ENCODE data around the gene KLRG1.

The KLRG1 gene

DNA sequence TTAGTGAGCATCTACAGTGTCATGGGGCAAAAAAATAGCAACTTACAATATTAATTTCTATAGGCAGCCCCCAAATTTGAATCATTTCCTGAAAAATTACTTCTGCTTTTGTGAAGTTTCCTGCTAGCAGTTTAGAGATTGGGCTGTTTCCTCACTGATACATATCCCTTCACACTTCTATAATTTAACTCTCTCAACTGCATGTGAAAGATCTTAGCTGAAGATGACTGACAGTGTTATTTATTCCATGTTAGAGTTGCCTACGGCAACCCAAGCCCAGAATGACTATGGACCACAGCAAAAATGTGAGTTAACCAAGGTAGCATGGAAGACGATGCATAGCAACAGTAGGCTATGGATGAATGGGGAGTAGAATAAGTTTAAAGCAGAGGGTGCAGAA, at the start of gene KLRG1:
Gene KLRG1 (plus strand): TSS at position 134 of the 400 bp plus-strand sequence. CDS start 90 bp downstream, at position 224.
- H3K4me1 ChIP-seq (ENCODE audit: control insufficient read depth in 2 of 2, insufficient read depth in 2 of 2, low read length in 2 of 2), result no peaks in the 10 kb centered on the region
- H3K9me3 ChIP-seq (ENCODE audit: control insufficient read depth in 2 of 2, low read length in 2 of 2), result no peaks in the 10 kb centered on the region
- H3K27ac ChIP-seq (ENCODE audit: low read depth in 2 of 2, low read length in 2 of 2), result no peak within 1 kb of the TSS
- no peak within 1 kb of the TSS for H3K4me3 ChIP-seq (ENCODE audit: low read length in 2 of 2)
- H3K27me3 ChIP-seq (ENCODE audit: control insufficient read depth in 2 of 2, insufficient read depth in 2 of 2, low read length in 2 of 2), result no peaks in the 10 kb centered on the region
- no peak within 1 kb of the TSS for H3K9ac ChIP-seq (ENCODE audit: low read depth in 1 of 2, low read length in 2 of 2)
- no peaks in the 10 kb centered on the region for H3K36me3 ChIP-seq (ENCODE audit: control insufficient read depth in 2 of 2, insufficient read depth in 2 of 2, low read length in 2 of 2)

DNA sequence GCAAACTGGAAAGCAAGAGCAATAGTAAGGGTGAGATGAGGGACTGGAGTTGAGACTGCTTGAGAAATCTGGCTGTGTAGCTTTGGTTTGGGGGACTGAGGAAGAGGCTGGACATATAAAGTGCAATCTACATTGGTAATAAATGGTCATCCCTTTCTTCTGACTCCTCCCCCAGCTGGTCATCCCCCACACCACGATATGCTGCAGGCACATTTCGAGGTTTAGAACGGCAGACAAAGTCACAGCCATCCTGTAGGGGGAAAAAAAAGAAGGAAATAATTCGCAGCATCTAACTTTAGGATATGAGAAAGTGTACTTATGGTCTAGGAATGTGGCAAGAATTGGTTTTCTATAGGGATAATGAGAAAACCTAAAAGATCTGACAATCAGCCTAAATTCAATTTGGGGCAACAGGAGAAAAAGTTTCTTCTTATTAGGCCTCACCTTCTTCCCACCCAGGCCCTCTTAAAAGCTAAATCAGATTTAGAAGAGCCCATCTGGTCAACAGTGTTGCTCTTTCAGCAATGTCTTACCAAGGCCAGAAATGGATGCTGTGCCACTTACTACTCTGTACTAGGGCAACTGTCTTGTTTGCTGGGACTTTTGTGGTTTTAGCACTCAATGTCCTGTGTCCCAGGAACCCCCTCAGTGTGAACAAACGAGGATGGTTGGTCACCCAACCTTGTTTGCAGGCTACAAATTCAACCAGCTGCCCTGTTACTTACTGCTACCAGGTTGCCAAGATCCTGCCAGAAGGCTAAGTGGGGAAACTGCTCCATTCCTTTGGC, 47.5 kb upstream of the KLRG1 start:
- H3K4me1 ChIP-seq (ENCODE audit: control insufficient read depth in 2 of 2, insufficient read depth in 2 of 2, low read length in 2 of 2), result no peaks in the 10 kb centered on the region
- no peaks in the 10 kb centered on the region for H3K27me3 ChIP-seq (ENCODE audit: control insufficient read depth in 2 of 2, insufficient read depth in 2 of 2, low read length in 2 of 2)
- no peaks in the 10 kb centered on the region for H3K9me3 ChIP-seq (ENCODE audit: control insufficient read depth in 2 of 2, low read length in 2 of 2)
- H3K36me3 ChIP-seq (ENCODE audit: control insufficient read depth in 2 of 2, insufficient read depth in 2 of 2, low read length in 2 of 2), result peaks cover 42 to 43% of the 10 kb centered on the region in 2 donors
- H3K4me3 ChIP-seq (ENCODE audit: low read length in 2 of 2), result no peak overlapping the region
- H3K27ac ChIP-seq (ENCODE audit: low read depth in 2 of 2, low read length in 2 of 2), result no peak overlapping the region
- no peak overlapping the region for H3K9ac ChIP-seq (ENCODE audit: low read depth in 1 of 2, low read length in 2 of 2)

DNA sequence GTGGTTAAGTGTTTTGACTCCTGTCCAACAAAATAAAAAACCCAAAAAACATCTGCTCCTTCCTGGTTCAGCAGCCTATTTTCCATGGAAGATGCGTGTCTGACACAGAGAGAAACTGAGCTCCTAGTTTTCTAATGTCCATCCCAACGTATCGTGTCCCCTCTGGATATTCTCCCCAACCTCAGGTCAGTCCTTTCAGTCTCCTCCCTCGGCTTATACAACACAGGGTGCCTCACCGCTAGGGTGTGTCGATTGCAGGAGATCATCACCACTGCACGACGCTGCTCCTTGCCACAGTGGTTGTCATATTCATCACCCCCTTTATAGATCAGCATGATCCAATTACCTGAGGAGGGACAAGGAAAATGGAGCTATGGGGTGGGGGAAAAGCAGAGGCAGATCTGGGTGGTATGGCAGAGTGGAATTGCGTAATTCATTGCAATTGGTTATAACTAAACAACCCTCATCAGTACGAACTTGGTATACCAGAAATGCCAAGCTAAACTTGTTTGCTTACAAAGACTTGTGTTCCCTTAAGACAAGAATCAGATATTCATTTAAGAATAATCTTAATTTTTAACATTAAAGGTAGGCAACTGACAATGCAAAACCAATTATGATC, 45.7 kb upstream of the KLRG1 start:
- no peaks in the 10 kb centered on the region for H3K27me3 ChIP-seq (ENCODE audit: control insufficient read depth in 2 of 2, insufficient read depth in 2 of 2, low read length in 2 of 2)
- peaks cover 2 to 5% of the 10 kb centered on the region in 2 donors for H3K4me1 ChIP-seq (ENCODE audit: control insufficient read depth in 2 of 2, insufficient read depth in 2 of 2, low read length in 2 of 2)
- no peak overlapping the region for H3K27ac ChIP-seq (ENCODE audit: low read depth in 2 of 2, low read length in 2 of 2)
- no peak overlapping the region for H3K9ac ChIP-seq (ENCODE audit: low read depth in 1 of 2, low read length in 2 of 2)
- H3K9me3 ChIP-seq (ENCODE audit: control insufficient read depth in 2 of 2, low read length in 2 of 2), result no peaks in the 10 kb centered on the region
- H3K4me3 ChIP-seq (ENCODE audit: low read length in 2 of 2), result no peak overlapping the region
- peaks cover 38 to 40% of the 10 kb centered on the region in 2 donors for H3K36me3 ChIP-seq (ENCODE audit: control insufficient read depth in 2 of 2, insufficient read depth in 2 of 2, low read length in 2 of 2)

DNA sequence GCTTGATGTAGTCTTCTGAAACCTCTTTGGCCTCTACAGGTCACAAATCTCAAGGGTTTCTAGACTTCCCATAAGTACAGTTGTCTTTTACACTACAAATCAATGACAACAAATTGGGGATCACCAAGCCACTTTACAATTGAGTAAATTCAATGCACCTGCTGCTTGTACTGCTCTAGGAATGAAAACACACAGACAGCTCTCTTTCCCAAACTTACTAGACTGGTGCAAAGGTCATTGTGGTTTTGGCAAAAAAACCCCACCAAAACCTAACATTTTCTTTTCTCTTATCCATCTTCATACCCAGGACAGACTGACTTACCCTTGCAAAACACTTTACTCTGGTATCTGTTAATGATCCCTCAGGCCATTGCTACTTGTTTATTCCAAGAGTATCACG, 42.6 kb upstream of the KLRG1 start:
- Histone ChIP-seq H3K36me3 (ENCODE audit: control insufficient read depth in 2 of 2, insufficient read depth in 2 of 2, low read length in 2 of 2) (peaks cover 34 to 35% of the 10 kb centered on the region in 2 donors), H3K27me3 (ENCODE audit: control insufficient read depth in 2 of 2, insufficient read depth in 2 of 2, low read length in 2 of 2) (no peaks in the 10 kb centered on the region), H3K27ac (ENCODE audit: low read depth in 2 of 2, low read length in 2 of 2) (no peak overlapping the region), H3K9ac (ENCODE audit: low read depth in 1 of 2, low read length in 2 of 2) (no peak overlapping the region), H3K9me3 (ENCODE audit: control insufficient read depth in 2 of 2, low read length in 2 of 2) (no peaks in the 10 kb centered on the region), H3K4me3 (ENCODE audit: low read length in 2 of 2) (no peak overlapping the region), H3K4me1 (ENCODE audit: control insufficient read depth in 2 of 2, insufficient read depth in 2 of 2, low read length in 2 of 2) (peaks cover 10 to 11% of the 10 kb centered on the region in 2 donors)

DNA sequence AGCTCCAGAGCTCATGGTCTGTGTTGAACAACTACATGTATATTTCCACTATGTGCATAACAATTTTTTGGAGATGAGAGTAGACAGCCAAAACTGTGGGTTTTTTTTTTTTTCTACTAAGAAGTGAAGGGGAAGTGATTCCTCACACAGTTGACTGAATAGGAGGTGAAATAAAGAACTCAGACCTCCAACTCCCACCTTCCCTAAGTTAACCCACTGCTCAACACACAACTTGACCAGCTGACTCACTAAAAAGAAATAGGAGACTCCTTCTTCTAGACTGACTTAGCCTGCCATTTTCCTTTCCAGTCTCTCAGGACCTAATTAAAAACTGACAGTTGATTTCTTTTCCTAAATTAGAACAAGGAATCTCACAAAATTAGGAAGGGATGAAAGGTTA, 41.6 kb upstream of the KLRG1 start:
- Histone ChIP-seq H3K4me1 (ENCODE audit: control insufficient read depth in 2 of 2, insufficient read depth in 2 of 2, low read length in 2 of 2) (peaks cover 10 to 11% of the 10 kb centered on the region in 2 donors), H3K9me3 (ENCODE audit: control insufficient read depth in 2 of 2, low read length in 2 of 2) (no peaks in the 10 kb centered on the region), H3K27ac (ENCODE audit: low read depth in 2 of 2, low read length in 2 of 2) (no peak overlapping the region), H3K4me3 (ENCODE audit: low read length in 2 of 2) (peak overlapping the region in 1 of 2 donors; percentile 38), H3K27me3 (ENCODE audit: control insufficient read depth in 2 of 2, insufficient read depth in 2 of 2, low read length in 2 of 2) (no peaks in the 10 kb centered on the region), H3K36me3 (ENCODE audit: control insufficient read depth in 2 of 2, insufficient read depth in 2 of 2, low read length in 2 of 2) (peaks cover 25 to 26% of the 10 kb centered on the region in 2 donors), H3K9ac (ENCODE audit: low read depth in 1 of 2, low read length in 2 of 2) (no peak overlapping the region)

DNA sequence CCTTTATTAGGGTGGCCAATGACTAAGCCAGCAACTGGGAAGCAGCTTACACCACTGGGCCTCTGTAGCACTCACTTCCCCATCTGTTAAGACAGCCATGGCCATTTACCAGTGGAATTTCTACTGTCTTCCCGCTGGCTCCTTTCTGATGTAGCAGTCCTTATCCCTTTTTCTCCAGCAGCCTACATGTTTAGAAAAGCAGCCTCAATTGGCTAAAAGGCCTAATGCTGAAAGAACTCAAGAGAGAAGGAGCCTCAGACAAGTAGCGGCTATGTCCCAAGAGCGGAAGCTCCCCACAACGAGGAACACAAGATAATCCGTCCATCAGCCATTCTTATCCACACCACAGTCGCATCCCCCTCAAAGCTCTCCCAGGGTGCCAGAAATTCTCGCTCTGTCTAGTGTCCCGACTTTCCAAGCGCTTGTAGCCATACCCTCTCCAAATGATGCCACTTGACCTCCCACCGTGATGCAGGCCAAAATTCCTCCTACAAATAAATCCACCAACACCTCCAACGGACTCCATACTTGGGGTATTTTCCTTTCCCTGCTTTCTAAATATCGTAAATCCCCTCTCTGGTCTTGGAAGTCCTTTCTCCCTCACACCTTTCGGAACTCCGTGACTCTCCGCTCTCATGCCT, 40.5 kb upstream of the KLRG1 start:
- H3K27me3 ChIP-seq (ENCODE audit: control insufficient read depth in 2 of 2, insufficient read depth in 2 of 2, low read length in 2 of 2), result no peaks in the 10 kb centered on the region
- peak overlapping the region; percentile 93 to 96 for H3K9ac ChIP-seq (ENCODE audit: low read depth in 1 of 2, low read length in 2 of 2)
- H3K36me3 ChIP-seq (ENCODE audit: control insufficient read depth in 2 of 2, insufficient read depth in 2 of 2, low read length in 2 of 2), result peaks cover 15 to 17% of the 10 kb centered on the region in 2 donors
- H3K4me3 ChIP-seq (ENCODE audit: low read length in 2 of 2), result peak overlapping the region; percentile 80 to 88
- H3K4me1 ChIP-seq (ENCODE audit: control insufficient read depth in 2 of 2, insufficient read depth in 2 of 2, low read length in 2 of 2), result peaks cover 10 to 13% of the 10 kb centered on the region in 2 donors
- H3K27ac ChIP-seq (ENCODE audit: low read depth in 2 of 2, low read length in 2 of 2), result peak overlapping the region; percentile 99
- H3K9me3 ChIP-seq (ENCODE audit: control insufficient read depth in 2 of 2, low read length in 2 of 2), result no peaks in the 10 kb centered on the region

DNA sequence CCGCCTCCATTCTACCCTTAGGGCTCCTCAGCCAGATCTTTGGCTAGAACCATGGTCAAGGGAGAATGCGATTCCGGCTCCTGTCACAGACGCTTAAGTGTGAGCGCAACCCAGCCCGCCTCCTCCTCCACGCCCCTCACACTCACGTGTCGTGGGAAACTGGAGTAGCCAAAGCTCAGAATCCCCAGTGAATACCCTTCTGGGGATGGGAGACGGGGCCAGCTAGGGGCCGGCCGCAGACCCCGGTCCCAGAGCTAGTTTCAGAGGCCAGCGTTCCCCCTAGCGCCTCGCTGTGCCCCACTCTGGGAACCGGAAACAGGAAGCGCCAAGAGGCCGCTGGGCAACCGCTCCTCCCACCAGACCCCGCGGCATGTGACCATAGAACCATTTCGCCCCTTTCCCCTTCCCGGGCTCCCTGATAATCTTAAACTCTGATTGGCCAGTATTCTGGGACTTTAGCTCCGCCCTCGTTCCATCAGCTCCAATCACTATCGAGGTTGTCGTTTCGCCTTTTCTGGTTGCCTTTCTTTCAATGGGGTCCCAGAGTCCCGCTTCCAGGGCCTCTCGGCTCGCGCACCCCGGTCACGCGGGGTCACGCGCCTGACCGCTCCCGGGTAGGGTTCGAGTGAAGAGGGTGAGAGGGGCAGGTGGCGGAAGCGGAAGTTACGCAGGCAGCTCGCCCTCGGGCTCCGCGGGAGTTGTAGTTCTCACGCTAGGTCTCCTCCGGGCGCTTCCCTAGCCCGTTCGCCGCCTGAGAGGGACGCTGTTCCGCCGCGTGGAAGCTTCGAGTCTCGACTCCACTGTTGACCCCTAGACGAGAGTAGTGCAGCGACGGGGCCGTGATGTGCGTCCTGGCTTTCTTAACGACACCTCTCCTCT, 39.8 kb upstream of the KLRG1 start, which contains the start of gene M6PR:
Gene M6PR (minus strand): TSS at position 304 of the 879 bp plus-strand sequence. CDS start 3,241 bp downstream, outside the sequence.
- Histone ChIP-seq H3K36me3 (ENCODE audit: control insufficient read depth in 2 of 2, insufficient read depth in 2 of 2, low read length in 2 of 2) (peaks cover 10 to 12% of the 10 kb centered on the region in 2 donors), H3K9ac (ENCODE audit: low read depth in 1 of 2, low read length in 2 of 2) (peak within 1 kb of the TSS; percentile 93 to 96), H3K4me1 (ENCODE audit: control insufficient read depth in 2 of 2, insufficient read depth in 2 of 2, low read length in 2 of 2) (peaks cover 10 to 13% of the 10 kb centered on the region in 2 donors), H3K27me3 (ENCODE audit: control insufficient read depth in 2 of 2, insufficient read depth in 2 of 2, low read length in 2 of 2) (no peaks in the 10 kb centered on the region), H3K9me3 (ENCODE audit: control insufficient read depth in 2 of 2, low read length in 2 of 2) (no peaks in the 10 kb centered on the region), H3K4me3 (ENCODE audit: low read length in 2 of 2) (peak within 1 kb of the TSS; percentile 80 to 88), H3K27ac (ENCODE audit: low read depth in 2 of 2, low read length in 2 of 2) (peak within 1 kb of the TSS; percentile 99)

DNA sequence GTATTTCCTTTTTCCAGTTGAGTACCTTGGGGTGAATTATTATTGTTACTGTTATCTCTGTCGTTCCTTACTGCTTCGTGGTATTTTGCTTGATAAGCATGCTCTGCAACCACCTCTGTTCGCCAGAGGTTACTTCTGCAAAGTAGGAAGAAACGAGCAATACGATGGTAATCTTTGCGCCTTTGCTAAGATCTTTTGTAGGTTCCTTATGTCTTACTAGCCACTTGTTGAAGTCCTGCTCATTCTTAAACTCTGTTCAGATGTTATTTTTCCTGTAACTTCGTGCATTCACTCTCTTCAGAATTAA, 39.2 kb upstream of the KLRG1 start:
- Histone ChIP-seq H3K36me3 (ENCODE audit: control insufficient read depth in 2 of 2, insufficient read depth in 2 of 2, low read length in 2 of 2) (peaks cover 7% of the 10 kb centered on the region in 2 donors), H3K27ac (ENCODE audit: low read depth in 2 of 2, low read length in 2 of 2) (peak overlapping the region; percentile 99), H3K27me3 (ENCODE audit: control insufficient read depth in 2 of 2, insufficient read depth in 2 of 2, low read length in 2 of 2) (no peaks in the 10 kb centered on the region), H3K4me3 (ENCODE audit: low read length in 2 of 2) (peak overlapping the region; percentile 80 to 88), H3K9me3 (ENCODE audit: control insufficient read depth in 2 of 2, low read length in 2 of 2) (no peaks in the 10 kb centered on the region), H3K9ac (ENCODE audit: low read depth in 1 of 2, low read length in 2 of 2) (peak overlapping the region; percentile 93 to 96), H3K4me1 (ENCODE audit: control insufficient read depth in 2 of 2, insufficient read depth in 2 of 2, low read length in 2 of 2) (peaks cover 10 to 13% of the 10 kb centered on the region in 2 donors)

DNA sequence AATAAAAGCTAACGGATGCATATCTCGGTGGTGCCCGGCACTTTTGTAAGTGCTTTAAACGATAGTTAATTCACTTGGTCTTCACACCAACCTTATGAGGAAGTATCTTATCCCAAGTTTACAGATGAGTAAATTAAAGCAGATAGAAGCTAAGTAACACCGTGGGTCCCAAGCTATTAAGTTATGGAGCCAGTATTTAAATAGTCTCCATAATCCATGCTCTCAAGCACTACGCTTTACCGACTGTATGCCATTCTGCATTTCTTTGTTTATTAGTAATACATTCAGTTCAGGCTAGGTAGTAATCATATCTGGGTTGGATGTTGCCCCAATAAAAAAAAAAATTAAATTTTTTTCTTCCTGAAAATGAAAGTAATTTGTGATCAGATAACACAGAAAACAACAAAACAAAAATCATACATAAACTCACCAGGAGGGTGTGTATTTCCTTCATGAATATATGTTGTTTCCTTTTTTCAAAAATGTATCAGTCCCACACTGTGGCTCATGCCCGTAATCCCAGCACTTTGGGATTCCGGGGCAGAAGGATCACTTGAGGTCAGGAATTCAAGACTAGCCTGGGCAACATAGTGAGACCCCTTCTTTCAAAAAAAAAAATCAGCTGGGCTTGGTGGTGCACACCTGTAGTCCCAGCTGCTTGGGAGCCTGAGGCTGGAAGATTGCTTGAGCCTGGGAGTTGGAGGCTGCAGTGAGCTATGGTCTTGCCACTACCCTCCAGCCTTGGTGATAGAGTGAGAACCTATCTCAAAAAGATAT, 38.5 kb upstream of the KLRG1 start:
- Histone ChIP-seq H3K27me3 (ENCODE audit: control insufficient read depth in 2 of 2, insufficient read depth in 2 of 2, low read length in 2 of 2) (no peaks in the 10 kb centered on the region), H3K9me3 (ENCODE audit: control insufficient read depth in 2 of 2, low read length in 2 of 2) (no peaks in the 10 kb centered on the region), H3K27ac (ENCODE audit: low read depth in 2 of 2, low read length in 2 of 2) (peak overlapping the region; percentile 99), H3K36me3 (ENCODE audit: control insufficient read depth in 2 of 2, insufficient read depth in 2 of 2, low read length in 2 of 2) (no peaks in the 10 kb centered on the region), H3K9ac (ENCODE audit: low read depth in 1 of 2, low read length in 2 of 2) (peak overlapping the region; percentile 93 to 96), H3K4me1 (ENCODE audit: control insufficient read depth in 2 of 2, insufficient read depth in 2 of 2, low read length in 2 of 2) (peaks cover 10 to 13% of the 10 kb centered on the region in 2 donors), H3K4me3 (ENCODE audit: low read length in 2 of 2) (peak overlapping the region; percentile 80 to 88)

Measured in mucosa of rectum (tissue), 2 donors.